HG02938 (cell line): ENCODE data around the gene PSEN1.
"Not testable (repeated sequence)": the region's sequence is repeated elsewhere in the genome, so short reads cannot be mapped to it uniquely, and the experiment has no call there.

Experiments used
- ATAC-seq: cut with Tn5 transposase; IDR thresholded peaks from one replicate; pipeline ENCODE4 v1.9.1; 2021; ENCODE audit warnings: mild to moderate bottlenecking, moderate library complexity; ENCODE audit not compliant: unreplicated experiment

PSEN1 gene

GRCh38 chr14:73162251-73162650 is 25.9 kb downstream of the PSEN1 start:
- ATAC-seq = no peak

- no peak for ATAC-seq
Observed at GRCh38 chr14:73166399-73166798, 30.1 kb downstream of the PSEN1 start.

- no peak for ATAC-seq
Observed at GRCh38 chr14:73167727-73168126, 31.4 kb downstream of the PSEN1 start.

GRCh38 chr14:73168274-73168673 is 32.0 kb downstream of the PSEN1 start:
- ATAC-seq = no peak

- no peak for ATAC-seq
Observed at GRCh38 chr14:73168691-73169090, 32.4 kb downstream of the PSEN1 start.

- ATAC-seq = not testable (repeated sequence)
Observed at GRCh38 chr14:73169855-73170254, 33.5 kb downstream of the PSEN1 start.

- no peak for ATAC-seq
Observed at GRCh38 chr14:73170686-73171085, 34.4 kb downstream of the PSEN1 start.

GRCh38 chr14:73172500-73172899 is 36.2 kb downstream of the PSEN1 start:
- no peak for ATAC-seq

- ATAC-seq = no peak
Observed at GRCh38 chr14:73173092-73173735, 36.9 kb downstream of the PSEN1 start.

- no peak for ATAC-seq
Observed at GRCh38 chr14:73176685-73177084, 40.4 kb downstream of the PSEN1 start.

- ATAC-seq = no peak
Observed at GRCh38 chr14:73180385-73180805, 44.1 kb downstream of the PSEN1 start.

GRCh38 chr14:73180969-73181368 is 44.7 kb downstream of the PSEN1 start:
- not testable (repeated sequence) for ATAC-seq

- ATAC-seq = no peak
Observed at GRCh38 chr14:73188501-73188911, 52.2 kb downstream of the PSEN1 start.

- ATAC-seq = no peak
Observed at GRCh38 chr14:73189651-73190050, 53.3 kb downstream of the PSEN1 start.

GRCh38 chr14:73191441-73191840 is 55.1 kb downstream of the PSEN1 start:
- no peak for ATAC-seq

- not testable (repeated sequence) for ATAC-seq
Observed at GRCh38 chr14:73194306-73194705, 58.0 kb downstream of the PSEN1 start.

GRCh38 chr14:73198253-73198652 is 61.9 kb downstream of the PSEN1 start:
- no peak for ATAC-seq

GRCh38 chr14:73203527-73203926 is 67.2 kb downstream of the PSEN1 start:
- ATAC-seq = no peak

- no peak for ATAC-seq
Observed at GRCh38 chr14:73207615-73208014, 71.3 kb downstream of the PSEN1 start.

- ATAC-seq = no peak
Observed at GRCh38 chr14:73208390-73208789, 72.1 kb downstream of the PSEN1 start.

- no peak for ATAC-seq
Observed at GRCh38 chr14:73208846-73209245, 72.5 kb downstream of the PSEN1 start.

GRCh38 chr14:73209953-73210352 is 73.6 kb downstream of the PSEN1 start:
- ATAC-seq = no peak
